ENCODE data around the gene PPP6R3. TPM values are rescaled to one million over a fixed set of nuclear protein-coding genes. Genes with fewer than 3 reads are reported as not detected.
A peak's percentile ranks its signal among the peaks of the same experiment; 100 is the strongest.

Gene PPP6R3
- total and polyA plus RNA-seq, 2 of the 13 experiments (the other 11 are each of a cell fraction or from before 2014, with no cell fraction given), result 41.2 to 83.4 TPM

GRCh38 chr11:68457898-68458249 is 2.7 kb upstream of the PPP6R3 start:
- H4K20me1 ChIP-seq (ENCODE audit: insufficient read depth, low read length), result peaks cover 15% of the 10 kb centered on the region
- CTCF ChIA-PET (ENCODE audit: low intra/inter-chr PET ratio, low total read pairs), result no interaction called here
- intact Hi-C loops (cut with micrococcal nuclease; ENCODE audit: unreplicated experiment) (no loop called here), in situ Hi-C loops (cut with HindIII; ENCODE audit: extremely low pct_ligation_motif_present, low pct_unique_long_range_greater_than_20kb) (no loop called here)
- POLR2A ChIA-PET, result no interaction called here
- 13% methylated on average over 7 of the region's 7 CpGs for WGBS (ENCODE audit: low lambda C conversion rate)
- DNase-seq (ENCODE audit: low spot score), result peak; percentile 25
- H3K36me3 ChIP-seq (replicated peaks in 1 of 2; ENCODE audit: control insufficient read depth in 1 of 2, insufficient read depth in 2 of 2, low read length in 2 of 2), result no peaks in the 10 kb centered on the region
- H3K4me2 ChIP-seq (ENCODE audit: low read depth, low read length), result peak overlapping the region; percentile 81
- H3K4me1 ChIP-seq (ENCODE audit: insufficient read depth, low read length), result peaks cover 66% of the 10 kb centered on the region
- H3K27ac ChIP-seq (ENCODE audit: extremely low read length, insufficient read depth, low read length), result no peak overlapping the region
- no peak for FAIRE-seq
- H3K9me3 ChIP-seq (ENCODE audit: low read length), result no peaks in the 10 kb centered on the region
- H3K4me3 ChIP-seq (replicated peaks in 1 of 3; ENCODE audit: insufficient read depth in 1 of 3, low read depth in 2 of 3, low read length in 3 of 3), result peak overlapping the region; percentile 8 to 61 (median 9); a peak in 5 of 6 replicates
- peaks cover 19% of the 10 kb centered on the region for H3K79me2 ChIP-seq (ENCODE audit: insufficient read depth, low read length)
- no peaks in the 10 kb centered on the region; a peak in 1 of 5 replicates for H3K27me3 ChIP-seq (ENCODE audit: control insufficient read depth in 1 of 2, insufficient read depth in 2 of 2, low read length in 2 of 2)
- peak overlapping the region; percentile 68 for H2AFZ ChIP-seq (ENCODE audit: low read length)
- ATAC-seq, result no peak
- H3K9ac ChIP-seq (ENCODE audit: insufficient read depth, low read depth, low read length), result peak overlapping the region; percentile 33; the same call in 1 of the 2 replicates
- BruUV-seq (replicated peaks), result no TSS peak
- peak; percentile 72; the same call in 1 of the 2 replicates for TF ChIP-seq ZNF788 (CRISPR knock-in tag; IDR thresholded peaks at IDR 0.05; ENCODE audit: borderline replicate concordance)
- TF ChIP-seq, protein P1, sequence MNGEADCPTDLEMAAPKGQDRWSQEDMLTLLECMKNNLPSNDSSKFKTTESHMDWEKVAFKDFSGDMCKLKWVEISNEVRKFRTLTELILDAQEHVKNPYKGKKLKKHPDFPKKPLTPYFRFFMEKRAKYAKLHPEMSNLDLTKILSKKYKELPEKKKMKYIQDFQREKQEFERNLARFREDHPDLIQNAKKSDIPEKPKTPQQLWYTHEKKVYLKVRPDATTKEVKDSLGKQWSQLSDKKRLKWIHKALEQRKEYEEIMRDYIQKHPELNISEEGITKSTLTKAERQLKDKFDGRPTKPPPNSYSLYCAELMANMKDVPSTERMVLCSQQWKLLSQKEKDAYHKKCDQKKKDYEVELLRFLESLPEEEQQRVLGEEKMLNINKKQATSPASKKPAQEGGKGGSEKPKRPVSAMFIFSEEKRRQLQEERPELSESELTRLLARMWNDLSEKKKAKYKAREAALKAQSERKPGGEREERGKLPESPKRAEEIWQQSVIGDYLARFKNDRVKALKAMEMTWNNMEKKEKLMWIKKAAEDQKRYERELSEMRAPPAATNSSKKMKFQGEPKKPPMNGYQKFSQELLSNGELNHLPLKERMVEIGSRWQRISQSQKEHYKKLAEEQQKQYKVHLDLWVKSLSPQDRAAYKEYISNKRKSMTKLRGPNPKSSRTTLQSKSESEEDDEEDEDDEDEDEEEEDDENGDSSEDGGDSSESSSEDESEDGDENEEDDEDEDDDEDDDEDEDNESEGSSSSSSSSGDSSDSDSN (CRISPR knock-in tag; IDR thresholded peaks at IDR 0.05), result peak; percentile 51; the same call in 1 of the 2 replicates
- peak; percentile 32; the same call in 1 of the 2 replicates for TF ChIP-seq ZFX (CRISPR knock-in tag; IDR thresholded peaks at IDR 0.05; ENCODE audit: low read depth)
- 0 out of 2 replicates have a peak, but pooled peaks have one; percentile 21 for TF ChIP-seq ZBTB38 (CRISPR knock-in tag; IDR thresholded peaks at IDR 0.05)
- TF ChIP-seq TFAP4 (IDR thresholded peaks at IDR 0.05; ENCODE audit: borderline replicate concordance, low read depth), result 0 out of 2 replicates have a peak, but pooled peaks have one; percentile 21
- TF ChIP-seq YY1 (IDR thresholded peaks at IDR 0.05; ENCODE audit: insufficient read depth, insufficient replicate concordance, low read depth, low read length), result peak; percentile 52
- TF ChIP-seq ZNF616 (CRISPR knock-in tag; IDR thresholded peaks at IDR 0.05; ENCODE audit: low read depth), result 0 out of 2 replicates have a peak, but pooled peaks have one; percentile 55
- TF ChIP-seq ELF1 (CRISPR knock-in tag; IDR thresholded peaks at IDR 0.05), result peak; percentile 35; the same call in 1 of the 2 replicates
- 0 out of 2 replicates have a peak, but pooled peaks have one; percentile 5 for TF ChIP-seq ZNF501 (CRISPR knock-in tag; IDR thresholded peaks at IDR 0.05)
- TF ChIP-seq, protein P2, sequence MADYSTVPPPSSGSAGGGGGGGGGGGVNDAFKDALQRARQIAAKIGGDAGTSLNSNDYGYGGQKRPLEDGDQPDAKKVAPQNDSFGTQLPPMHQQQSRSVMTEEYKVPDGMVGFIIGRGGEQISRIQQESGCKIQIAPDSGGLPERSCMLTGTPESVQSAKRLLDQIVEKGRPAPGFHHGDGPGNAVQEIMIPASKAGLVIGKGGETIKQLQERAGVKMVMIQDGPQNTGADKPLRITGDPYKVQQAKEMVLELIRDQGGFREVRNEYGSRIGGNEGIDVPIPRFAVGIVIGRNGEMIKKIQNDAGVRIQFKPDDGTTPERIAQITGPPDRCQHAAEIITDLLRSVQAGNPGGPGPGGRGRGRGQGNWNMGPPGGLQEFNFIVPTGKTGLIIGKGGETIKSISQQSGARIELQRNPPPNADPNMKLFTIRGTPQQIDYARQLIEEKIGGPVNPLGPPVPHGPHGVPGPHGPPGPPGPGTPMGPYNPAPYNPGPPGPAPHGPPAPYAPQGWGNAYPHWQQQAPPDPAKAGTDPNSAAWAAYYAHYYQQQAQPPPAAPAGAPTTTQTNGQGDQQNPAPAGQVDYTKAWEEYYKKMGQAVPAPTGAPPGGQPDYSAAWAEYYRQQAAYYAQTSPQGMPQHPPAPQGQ (CRISPR knock-in tag; IDR thresholded peaks at IDR 0.05; ENCODE audit: borderline replicate concordance), result no peak
- TF ChIP-seq ZEB1 (IDR thresholded peaks at IDR 0.05; ENCODE audit: insufficient replicate concordance, low read depth), result peak; percentile 19
- TF ChIP-seq ZNF451 (CRISPR knock-in tag; IDR thresholded peaks at IDR 0.05), result 0 out of 2 replicates have a peak, but pooled peaks have one; percentile 45
- TF ChIP-seq ZNF687 (CRISPR knock-in tag; IDR thresholded peaks at IDR 0.05), result peak; percentile 78
- TF ChIP-seq DNMT3B (CRISPR knock-in tag; conservative IDR thresholded peaks at IDR 0.05), result no peak
- no peak for TF ChIP-seq MTA3 (CRISPR knock-in tag; IDR thresholded peaks at IDR 0.05)
